Stomach (tissue), 19 donors: ENCODE measurements around the gene DDT. TPM values are rescaled to one million over a fixed set of nuclear protein-coding genes. Genes with fewer than 3 reads are reported as not detected.
"Not testable (repeated sequence)": the region's sequence is repeated elsewhere in the genome, so short reads cannot be mapped to it uniquely, and the experiment has no call there.

ENCODE experiments used
- DNase-seq, 2 donors: peaks; one replicate each; pipeline versions ENCODE4 v3.0.0 to v3.0.0-alpha.2; 2013 to 2019
- H3K27ac ChIP-seq, 5 donors: fragments of 200-600 bp in 4 of 5; sonication (generic) in 4 of 5; one replicate each; pipeline ENCODE4 v1.5.1; 2013 to 2019; ENCODE audit warnings: mild to moderate bottlenecking in 1 of 5, moderate library complexity in 1 of 5
- H3K27me3 ChIP-seq, 3 donors: fragments of 200-600 bp; sonication (generic); one replicate each; pipeline ENCODE4 v1.5.1; 2017 to 2019; ENCODE audit warnings: mixed run types in 1 of 3
- H3K36me3 ChIP-seq, 4 donors: fragments of 200-600 bp; sonication (generic); 1 replicate in 3 of 4; 2 replicates in 1 of 4; pipeline ENCODE4 v1.5.1; 2016 to 2019
- H3K4me1 ChIP-seq, 4 donors: fragments of 200-600 bp; sonication (generic); one replicate each; pipeline ENCODE4 v1.5.1; 2016 to 2019
- H3K4me3 ChIP-seq, 4 donors: fragments of 200-600 bp; sonication (generic) in 3 of 4; one replicate each; pipeline ENCODE4 v1.5.1; 2016 to 2019; ENCODE audit warnings: mild to moderate bottlenecking in 1 of 4
- H3K9me3 ChIP-seq, 4 donors: fragments of 200-600 bp; sonication (generic); one replicate each; pipeline ENCODE4 v1.5.1; 2016 to 2019
- EP300 ChIP-seq: sonication (generic); formaldehyde crosslinking; IDR thresholded peaks from one replicate; pipeline ENCODE4 v1.6.1; 2017; ENCODE audit warnings: antibody characterized with exemption
- POLR2A ChIP-seq, 4 donors: fragments of 450-650 bp; IDR thresholded peaks; one replicate each; pipeline ENCODE4 v1.6.1; 2016; ENCODE audit warnings: antibody characterized with exemption in 4 of 4, control low read depth in 2 of 4, mild to moderate bottlenecking in 1 of 4, moderate library complexity in 1 of 4
- POLR2AphosphoS5 ChIP-seq, 3 donors: sonication (generic); formaldehyde crosslinking; IDR thresholded peaks; one replicate each; pipeline ENCODE4 v1.6.1; 2016; ENCODE audit warnings: antibody characterized with exemption in 3 of 3
- WGBS, 5 donors: extraction: QIAGEN DNeasy Blood & Tissue Kit in 3 of 5; methylation state at CpG; one replicate each; pipeline versions ENCODE4 v1.1.5 to v1.1.7; 2013 to 2018; 5-methylcytosine and 5-hydroxymethylcytosine counted together
- intact Hi-C: fragments of 100-400 bp; cut with DNase I; formaldehyde crosslinking; loops from one replicate; pipeline ENCODE4 v1.15.1; 2023; ENCODE audit warnings: low total_unique reads
- long read RNA-seq, 10 donors: transcript quantifications; one replicate each; lab custom pipeline, GENCODE V29; 2026
- polyA plus RNA-seq, 3 donors: library from polyadenylated mRNA; stranded (reverse); fragments of 200-250 nt; gene quantifications; one replicate each; pipeline ENCODE4 v1.2.3, GENCODE V29; 2013
- total RNA-seq, 5 donors: library from RNA; depleted of rRNA; stranded (reverse); fragments of >200 nt; gene quantifications; one replicate each; pipeline versions ENCODE4 v1.1.0 to v1.2.3, GENCODE V29; 2014 to 2016
- TF ChIP-seq, protein P1 (sequence below), 7 experiments: fragments of 450-650 bp in 4 of 7; fragments of 200-600 bp in 3 of 7; sonication (generic) in 3 of 7; IDR thresholded peaks; one replicate each; pipeline ENCODE4 v1.5.1; 2016 to 2019; ENCODE audit warnings: antibody characterized with exemption in 7 of 7, control low read depth in 2 of 7, mild to moderate bottlenecking in 1 of 7
- donor health status: healthy with polysubstance abuse.
- donor health status: Bipolar disorder and iron deficiency.
- donor health status: healthy.

DDT gene
- total RNA-seq (100 to 1,000 TPM in 4 of 5 donors, 10 to 100 TPM in 1; 72.5 to 534 (median 196) TPM), polyA plus RNA-seq (100 to 1,000 TPM; 266 to 486 (median 374) TPM)
- long read RNA-seq, donor 1, transcript DDT-202 (3 exons, 713 nt), result major isoform, 16 of 25 reads
- long read RNA-seq, donor 1, partial matches to known transcripts, result 9 of 25 reads
- long read RNA-seq, donor 1, other reads (novel, unspliced or antisense), result 0 of 25 reads
- long read RNA-seq, donor 2, transcript DDT-202 (3 exons, 713 nt), result major isoform, 28 of 29 reads
- long read RNA-seq, donor 2, partial matches to known transcripts, result 0 of 29 reads
- long read RNA-seq, donor 2, other reads (novel, unspliced or antisense), result 0 of 29 reads
- long read RNA-seq, donor 3, transcript DDT-202 (3 exons, 713 nt), result major isoform, 30 of 44 reads
- long read RNA-seq, donor 3, transcript DDT-206 (2 exons, 1,048 nt), result minor isoform, 5 of 44 reads
- long read RNA-seq, donor 3, partial matches to known transcripts, result 9 of 44 reads
- long read RNA-seq, donor 3, other reads (novel, unspliced or antisense), result 0 of 44 reads
- long read RNA-seq, donor 4, partial matches to known transcripts, result 0 of 4 reads
- long read RNA-seq, donor 4, other reads (novel, unspliced or antisense), result 0 of 4 reads
- long read RNA-seq, donor 5, transcript DDT-202 (3 exons, 713 nt), result major isoform, 57 of 58 reads
- long read RNA-seq, donor 5, partial matches to known transcripts, result 0 of 58 reads
- long read RNA-seq, donor 5, other reads (novel, unspliced or antisense), result 0 of 58 reads
- long read RNA-seq, donor 6, transcript DDT-202 (3 exons, 713 nt), result major isoform, 64 of 66 reads
- long read RNA-seq, donor 6, partial matches to known transcripts, result 0 of 66 reads
- long read RNA-seq, donor 6, other reads (novel, unspliced or antisense), result 0 of 66 reads
- long read RNA-seq, donor 7, transcript DDT-202 (3 exons, 713 nt), result major isoform, 51 of 75 reads
- long read RNA-seq, donor 7, partial matches to known transcripts, result 23 of 75 reads
- long read RNA-seq, donor 7, other reads (novel, unspliced or antisense), result 0 of 75 reads
- long read RNA-seq, donor 8, transcript DDT-202 (3 exons, 713 nt), result major isoform, 62 of 63 reads
- long read RNA-seq, donor 8, partial matches to known transcripts, result 0 of 63 reads
- long read RNA-seq, donor 8, other reads (novel, unspliced or antisense), result 0 of 63 reads
- long read RNA-seq, donor 9, transcript DDT-202 (3 exons, 713 nt), result major isoform, 41 of 43 reads
- long read RNA-seq, donor 9, partial matches to known transcripts, result 0 of 43 reads
- long read RNA-seq, donor 9, other reads (novel, unspliced or antisense), result 0 of 43 reads
- long read RNA-seq, donor 10, transcript DDT-202 (3 exons, 713 nt), result major isoform, 29 of 29 reads
- long read RNA-seq, donor 10, partial matches to known transcripts, result 0 of 29 reads
- long read RNA-seq, donor 10, other reads (novel, unspliced or antisense), result 0 of 29 reads

- H3K9me3 ChIP-seq, H3K27ac ChIP-seq, DNase-seq, H3K4me3 ChIP-seq, H3K27me3 ChIP-seq: not testable (repeated sequence)
- no CpG with 5 or more reads among the region's 29 CpGs for WGBS, 5 donors
- Histone ChIP-seq H3K36me3 (peaks cover 25 to 27% (median 26%) of the 10 kb centered on the region in 4 donors), H3K4me1 (peaks cover 0 to 27% (median 11%) of the 10 kb centered on the region in 4 donors)
- intact Hi-C loops, result loop anchor here (5.0 kb wide), 1 partner anchor 47 kb away; no protein-coding TSS in a partner anchor
These were observed at the start of gene DDT for GRCh38 chr22:23974345-23974744. Gene DDT (minus strand): TSS chr22:23974441. CDS start chr22:23974414, 27 bp downstream.

DNA sequence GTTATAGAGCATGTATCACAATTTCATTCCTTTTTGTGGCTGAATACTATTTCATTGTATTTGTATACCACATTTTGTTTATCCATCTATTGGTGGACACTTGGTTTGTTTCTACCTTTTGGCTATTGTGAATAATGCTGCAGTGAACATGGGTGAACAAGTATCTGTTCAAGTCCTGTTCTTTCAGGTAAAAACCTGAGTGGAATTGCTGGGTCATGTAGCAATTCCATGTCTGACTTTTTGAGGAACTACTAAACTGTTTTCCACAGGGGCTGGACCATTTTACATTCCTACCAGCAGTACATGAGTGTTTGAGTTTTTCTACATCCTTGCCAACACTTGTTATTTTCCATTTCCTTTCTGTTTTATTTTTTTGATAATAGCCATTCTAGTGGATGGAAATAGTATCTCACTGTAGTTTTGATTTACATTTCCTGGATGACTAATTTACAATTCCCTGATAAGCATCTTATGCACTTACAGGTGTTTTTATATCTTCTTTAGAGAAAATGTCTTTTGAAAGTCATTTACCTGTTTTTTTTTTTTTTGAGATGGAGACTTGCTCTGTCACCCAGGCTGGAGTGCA, 49.1 kb upstream of the DDT start:
- Histone ChIP-seq H3K36me3 (peaks cover 0 to 9% (median 8%) of the 10 kb centered on the region in 4 donors), H3K4me1 (peaks cover 0 to 6% (median 2%) of the 10 kb centered on the region in 4 donors), H3K27me3 (no peaks in the 10 kb centered on the region), H3K27ac (no peak overlapping the region), H3K9me3 (peaks cover 0 to 5% (median 0%) of the 10 kb centered on the region in 4 donors), H3K4me3 (no peak overlapping the region)
- DNase-seq, result no peak
- TF ChIP-seq, protein P1, sequence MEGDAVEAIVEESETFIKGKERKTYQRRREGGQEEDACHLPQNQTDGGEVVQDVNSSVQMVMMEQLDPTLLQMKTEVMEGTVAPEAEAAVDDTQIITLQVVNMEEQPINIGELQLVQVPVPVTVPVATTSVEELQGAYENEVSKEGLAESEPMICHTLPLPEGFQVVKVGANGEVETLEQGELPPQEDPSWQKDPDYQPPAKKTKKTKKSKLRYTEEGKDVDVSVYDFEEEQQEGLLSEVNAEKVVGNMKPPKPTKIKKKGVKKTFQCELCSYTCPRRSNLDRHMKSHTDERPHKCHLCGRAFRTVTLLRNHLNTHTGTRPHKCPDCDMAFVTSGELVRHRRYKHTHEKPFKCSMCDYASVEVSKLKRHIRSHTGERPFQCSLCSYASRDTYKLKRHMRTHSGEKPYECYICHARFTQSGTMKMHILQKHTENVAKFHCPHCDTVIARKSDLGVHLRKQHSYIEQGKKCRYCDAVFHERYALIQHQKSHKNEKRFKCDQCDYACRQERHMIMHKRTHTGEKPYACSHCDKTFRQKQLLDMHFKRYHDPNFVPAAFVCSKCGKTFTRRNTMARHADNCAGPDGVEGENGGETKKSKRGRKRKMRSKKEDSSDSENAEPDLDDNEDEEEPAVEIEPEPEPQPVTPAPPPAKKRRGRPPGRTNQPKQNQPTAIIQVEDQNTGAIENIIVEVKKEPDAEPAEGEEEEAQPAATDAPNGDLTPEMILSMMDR (IDR thresholded peaks at IDR 0.05), result no peak
- TF ChIP-seq POLR2A (IDR thresholded peaks at IDR 0.05) (no peak), POLR2AphosphoS5 (IDR thresholded peaks at IDR 0.05) (no peak), EP300 (no peak)
- intact Hi-C loops, result no loop called here

- TF ChIP-seq POLR2AphosphoS5 (IDR thresholded peaks at IDR 0.05) (no peak), POLR2A (IDR thresholded peaks at IDR 0.05) (no peak), EP300 (no peak)
- TF ChIP-seq, protein P1 (IDR thresholded peaks at IDR 0.05), result no peak
- Histone ChIP-seq H3K4me3 (no peak overlapping the region), H3K4me1 (peaks cover 0 to 6% (median 2%) of the 10 kb centered on the region in 4 donors), H3K27ac (no peak overlapping the region), H3K27me3 (no peaks in the 10 kb centered on the region), H3K9me3 (peaks cover 0 to 5% (median 0%) of the 10 kb centered on the region in 4 donors), H3K36me3 (peaks cover 0 to 22% (median 18%) of the 10 kb centered on the region in 4 donors)
- DNase-seq, result no peak
- WGBS, 5 donors, result 95 to 99% (median 98%) methylated on average over 3 of the region's 3 CpGs
- intact Hi-C loops, result no loop called here
These were observed 47.1 kb upstream of the DDT start for GRCh38 chr22:24021304-24021703.

- TF ChIP-seq, protein P1 (IDR thresholded peaks at IDR 0.05), result no peak
- TF ChIP-seq POLR2AphosphoS5 (IDR thresholded peaks at IDR 0.05), result no peak
- no peak for TF ChIP-seq EP300
- no peak for TF ChIP-seq POLR2A (IDR thresholded peaks at IDR 0.05)
- Histone ChIP-seq H3K27me3 (no peaks in the 10 kb centered on the region), H3K4me3 (no peak overlapping the region), H3K9me3 (no peaks in the 10 kb centered on the region), H3K36me3 (peaks cover 0 to 13% (median 10%) of the 10 kb centered on the region in 4 donors), H3K4me1 (peaks cover 7 to 26% (median 26%) of the 10 kb centered on the region in 4 donors), H3K27ac (no peak overlapping the region)
- WGBS, 5 donors, result 95 to 98% (median 96%) methylated on average over 1 of the region's 1 CpG
- intact Hi-C loops, result loop anchor here (10.0 kb wide), 1 partner anchor 139 kb away; no protein-coding TSS in a partner anchor
- DNase-seq, result no peak
These were observed 41.9 kb upstream of the DDT start for GRCh38 chr22:24016156-24016555.
